Natural killer cell (primary cell): ENCODE measurements around the gene LYZL2. TPM values are rescaled to one million over a fixed set of nuclear protein-coding genes. Genes with fewer than 3 reads are reported as not detected.
"Not testable (repeated sequence)": the region's sequence is repeated elsewhere in the genome, so short reads cannot be mapped to it uniquely, and the experiment has no call there.

Source experiments
- ATAC-seq, 3 donors: fragments of 150-1000 bp in 2 of 3; fragments of 200-7000 bp in 1 of 3; cut with Tn5 transposase; 1 replicate in 1 of 3; 2 replicates in 2 of 3; pipeline ENCODE4 v1.10.0; 2021; ENCODE audit warnings: mild to moderate bottlenecking in 2 of 3, moderate library complexity in 2 of 3
- DNase-seq, 2 donors: peaks; one replicate each; pipeline versions ENCODE4 v3.0.0 to v3.0.0-alpha.2; 2013 to 2021; ENCODE audit warnings: mixed read lengths in 1 of 2
- H3K27ac ChIP-seq: one replicate; pipeline ENCODE4 v1.5.1; 2013; ENCODE audit warnings: mild to moderate bottlenecking, low read length
- H3K27me3 ChIP-seq: one replicate; pipeline ENCODE4 v1.6.1; 2013; ENCODE audit warnings: low read length; ENCODE audit not compliant: control insufficient read depth, insufficient read depth
- H3K36me3 ChIP-seq: one replicate; pipeline ENCODE4 v1.6.1; 2013; ENCODE audit warnings: low read length; ENCODE audit not compliant: control insufficient read depth, insufficient read depth
- H3K4me1 ChIP-seq: one replicate; pipeline ENCODE4 v1.6.1; 2013; ENCODE audit warnings: low read length; ENCODE audit not compliant: control insufficient read depth, insufficient read depth
- H3K4me3 ChIP-seq: one replicate; pipeline ENCODE4 v1.5.1; 2013; ENCODE audit warnings: low read length
- H3K9me3 ChIP-seq: one replicate; pipeline ENCODE4 v1.6.1; 2013; ENCODE audit warnings: low read length; ENCODE audit not compliant: control insufficient read depth, insufficient read depth
- H3K27ac Mint-ChIP-seq, 2 donors: one replicate each; pipeline ENCODE4 v1.8.0; 2022; ENCODE audit warnings: mild to moderate bottlenecking in 2 of 2, mixed read lengths in 2 of 2, moderate library complexity in 1 of 2
- H3K27me3 Mint-ChIP-seq, 2 donors: one replicate each; pipeline ENCODE4 v1.8.0; 2022; ENCODE audit warnings: low read depth in 2 of 2, mixed read lengths in 2 of 2
- H3K36me3 Mint-ChIP-seq: one replicate; pipeline ENCODE4 v1.8.0; 2022; ENCODE audit warnings: mixed read lengths
- H3K4me1 Mint-ChIP-seq, 2 donors: one replicate each; pipeline ENCODE4 v1.8.0; 2022; ENCODE audit warnings: mixed read lengths in 2 of 2
- H3K4me3 Mint-ChIP-seq: one replicate; pipeline ENCODE4 v1.8.0; 2022; ENCODE audit warnings: mild to moderate bottlenecking, moderate library complexity, mixed read lengths
- H3K9me3 Mint-ChIP-seq, 2 donors: one replicate each; pipeline ENCODE4 v1.8.0; 2022; ENCODE audit warnings: mixed read lengths in 2 of 2
- WGBS: methylation state at CpG from one replicate; pipeline ENCODE4 v1.1.7; 2013; ENCODE audit warnings: missing lambda C conversion rate; ENCODE audit not compliant: insufficient coverage; 5-methylcytosine and 5-hydroxymethylcytosine counted together
- intact Hi-C: fragments of 100-400 bp; cut with micrococcal nuclease; formaldehyde crosslinking; loops from one replicate; pipeline ENCODE4 v1.14.2; 2022
- total RNA-seq, 4 donors: library from RNA; stranded (reverse); fragments of 120-200 nt in 1 of 4; gene quantifications; one replicate each; pipeline versions ENCODE4 v1.2.3 to v1.2.4, GENCODE V29; 2013 to 2022
- TF ChIP-seq, protein P1 (sequence below): fragments of 200-600 bp; IDR thresholded peaks from one replicate; pipeline ENCODE4 v1.8.0; 2022; ENCODE audit warnings: antibody characterized with exemption

LYZL2 gene
- total RNA-seq, 3 donors from 2014 or later (not counting 1 experiment from before 2014, with no cell fraction given) = not detected

- H3K9me3 Mint-ChIP-seq = no peaks in the 10 kb centered on the region
- no peaks in the 10 kb centered on the region for H3K27me3 ChIP-seq
- no peak overlapping the region for H3K27ac ChIP-seq
- H3K27me3 Mint-ChIP-seq = peaks cover 20% of the 10 kb centered on the region in 2 donors
- TF ChIP-seq, protein P1, sequence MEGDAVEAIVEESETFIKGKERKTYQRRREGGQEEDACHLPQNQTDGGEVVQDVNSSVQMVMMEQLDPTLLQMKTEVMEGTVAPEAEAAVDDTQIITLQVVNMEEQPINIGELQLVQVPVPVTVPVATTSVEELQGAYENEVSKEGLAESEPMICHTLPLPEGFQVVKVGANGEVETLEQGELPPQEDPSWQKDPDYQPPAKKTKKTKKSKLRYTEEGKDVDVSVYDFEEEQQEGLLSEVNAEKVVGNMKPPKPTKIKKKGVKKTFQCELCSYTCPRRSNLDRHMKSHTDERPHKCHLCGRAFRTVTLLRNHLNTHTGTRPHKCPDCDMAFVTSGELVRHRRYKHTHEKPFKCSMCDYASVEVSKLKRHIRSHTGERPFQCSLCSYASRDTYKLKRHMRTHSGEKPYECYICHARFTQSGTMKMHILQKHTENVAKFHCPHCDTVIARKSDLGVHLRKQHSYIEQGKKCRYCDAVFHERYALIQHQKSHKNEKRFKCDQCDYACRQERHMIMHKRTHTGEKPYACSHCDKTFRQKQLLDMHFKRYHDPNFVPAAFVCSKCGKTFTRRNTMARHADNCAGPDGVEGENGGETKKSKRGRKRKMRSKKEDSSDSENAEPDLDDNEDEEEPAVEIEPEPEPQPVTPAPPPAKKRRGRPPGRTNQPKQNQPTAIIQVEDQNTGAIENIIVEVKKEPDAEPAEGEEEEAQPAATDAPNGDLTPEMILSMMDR = no peak
- DNase-seq = no peak
- no peak overlapping the region for H3K4me3 ChIP-seq
- no peaks in the 10 kb centered on the region for H3K4me1 Mint-ChIP-seq
- intact Hi-C loops = no loop called here
- 96% methylated on average over 2 of the region's 5 CpGs for WGBS
- H3K27ac Mint-ChIP-seq = no peak overlapping the region
- ATAC-seq = no peak
- H3K36me3 ChIP-seq = no peaks in the 10 kb centered on the region
- H3K36me3 Mint-ChIP-seq = no peaks in the 10 kb centered on the region
- no peaks in the 10 kb centered on the region for H3K9me3 ChIP-seq
- H3K4me3 Mint-ChIP-seq = no peak overlapping the region
- no peaks in the 10 kb centered on the region for H3K4me1 ChIP-seq
Measured at GRCh38 chr10:30619966-30620365, 9.6 kb downstream of the LYZL2 start.

DNA sequence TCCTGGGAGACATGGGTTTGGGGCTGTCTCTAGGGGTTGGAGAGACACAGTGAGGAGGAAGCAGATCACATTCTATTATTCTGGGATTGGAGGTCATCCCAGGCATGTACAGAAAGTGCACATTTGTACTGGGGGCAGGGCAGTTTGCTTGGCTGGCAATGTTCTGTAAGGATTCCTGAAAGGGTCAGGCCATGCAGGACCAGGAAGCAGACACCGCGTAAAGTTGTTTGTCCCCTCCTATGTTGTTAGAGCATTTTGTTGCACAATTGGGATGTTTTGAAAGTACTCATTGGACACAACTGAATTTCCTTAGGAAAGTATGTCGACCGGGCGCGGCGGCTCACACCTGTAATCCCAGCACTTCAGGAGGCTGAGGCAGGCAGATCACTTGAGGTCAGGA lies 12.5 kb downstream of the LYZL2 start:
- Mint-ChIP-seq H3K27me3 (peaks cover 21 to 22% of the 10 kb centered on the region in 2 donors), H3K9me3 (no peaks in the 10 kb centered on the region), H3K36me3 (no peaks in the 10 kb centered on the region), H3K4me3 (no peak overlapping the region), H3K4me1 (no peaks in the 10 kb centered on the region), H3K27ac (no peak overlapping the region)
- H3K36me3 ChIP-seq = no peaks in the 10 kb centered on the region
- DNase-seq (no peak), ATAC-seq (no peak)
- H3K4me1 ChIP-seq = no peaks in the 10 kb centered on the region
- H3K27me3 ChIP-seq = no peaks in the 10 kb centered on the region
- TF ChIP-seq, protein P1 = no peak
- H3K4me3 ChIP-seq = no peak overlapping the region
- no peaks in the 10 kb centered on the region for H3K9me3 ChIP-seq
- 98% methylated on average over 7 of the region's 7 CpGs for WGBS
- H3K27ac ChIP-seq = no peak overlapping the region
- intact Hi-C loops = no loop called here

DNA sequence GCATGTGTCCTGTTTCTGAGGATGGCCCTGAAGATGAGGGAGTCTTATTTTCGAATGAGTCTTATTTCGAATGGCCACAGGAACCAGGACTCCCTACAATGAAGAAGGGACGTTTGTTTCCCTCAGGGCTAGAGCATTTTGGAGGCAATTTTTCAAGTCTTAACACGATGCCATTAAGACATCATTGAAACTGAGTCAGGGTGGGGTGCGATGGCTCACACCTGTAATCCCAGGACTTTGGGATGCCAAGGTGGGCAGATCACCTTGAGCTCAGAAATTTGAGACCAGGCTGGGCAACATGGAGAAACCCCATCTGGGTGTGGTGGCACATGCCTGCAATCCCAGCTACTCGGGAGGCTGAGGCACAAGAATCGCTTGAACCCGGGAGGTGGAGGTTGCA lies 18.5 kb downstream of the LYZL2 start:
- H3K27me3 ChIP-seq, H3K4me1 Mint-ChIP-seq, H3K9me3 Mint-ChIP-seq, H3K27ac ChIP-seq, ATAC-seq, H3K27ac Mint-ChIP-seq, H3K4me1 ChIP-seq, H3K36me3 ChIP-seq, H3K36me3 Mint-ChIP-seq, H3K9me3 ChIP-seq, intact Hi-C loops, H3K4me3 ChIP-seq, H3K4me3 Mint-ChIP-seq, DNase-seq: not testable (repeated sequence)
- H3K27me3 Mint-ChIP-seq = peaks cover 20 to 22% of the 10 kb centered on the region in 2 donors
- WGBS = 82% methylated on average over 8 of the region's 8 CpGs

DNA sequence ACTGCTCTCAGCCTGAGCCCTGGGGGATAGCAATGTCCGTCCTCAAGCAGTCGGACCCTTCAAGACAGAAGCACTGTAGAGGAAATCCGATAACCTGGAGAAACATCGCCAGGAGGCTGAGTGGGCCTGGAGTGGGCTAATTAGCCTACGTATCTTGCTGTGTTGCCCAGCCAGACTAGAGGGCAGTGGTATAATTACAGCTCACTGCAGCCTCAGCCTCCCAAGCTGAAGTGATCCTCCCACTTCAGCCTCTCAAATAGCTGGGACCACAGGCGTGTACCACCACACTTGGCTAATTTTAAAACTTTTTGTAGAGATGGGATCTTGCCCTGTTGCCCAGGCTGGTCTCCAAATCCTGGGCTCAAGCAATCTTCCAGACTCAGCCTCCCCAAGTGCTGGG lies 21.7 kb downstream of the LYZL2 start:
- no peaks in the 10 kb centered on the region for H3K9me3 ChIP-seq
- intact Hi-C loops = no loop called here
- Mint-ChIP-seq H3K4me1 (peaks cover 0 to 6% of the 10 kb centered on the region in 2 donors), H3K27me3 (peaks cover 32% of the 10 kb centered on the region in 2 donors), H3K27ac (no peak overlapping the region), H3K4me3 (no peak overlapping the region), H3K9me3 (no peaks in the 10 kb centered on the region), H3K36me3 (no peaks in the 10 kb centered on the region)
- WGBS = 89% methylated on average over 6 of the region's 6 CpGs
- no peak overlapping the region for H3K27ac ChIP-seq
- H3K27me3 ChIP-seq = no peaks in the 10 kb centered on the region
- DNase-seq (no peak), ATAC-seq (no peak)
- H3K36me3 ChIP-seq = no peaks in the 10 kb centered on the region
- TF ChIP-seq, protein P1 = no peak
- no peaks in the 10 kb centered on the region for H3K4me1 ChIP-seq
- H3K4me3 ChIP-seq = no peak overlapping the region
